Measurements from ENCODE around the gene SLC35A3. TPM values are rescaled to one million over a fixed set of nuclear protein-coding genes. Genes with fewer than 3 reads are reported as not detected.

The SLC35A3 gene
- total RNA-seq, 1 experiment from 2014 or later = 16.9 TPM

DNA sequence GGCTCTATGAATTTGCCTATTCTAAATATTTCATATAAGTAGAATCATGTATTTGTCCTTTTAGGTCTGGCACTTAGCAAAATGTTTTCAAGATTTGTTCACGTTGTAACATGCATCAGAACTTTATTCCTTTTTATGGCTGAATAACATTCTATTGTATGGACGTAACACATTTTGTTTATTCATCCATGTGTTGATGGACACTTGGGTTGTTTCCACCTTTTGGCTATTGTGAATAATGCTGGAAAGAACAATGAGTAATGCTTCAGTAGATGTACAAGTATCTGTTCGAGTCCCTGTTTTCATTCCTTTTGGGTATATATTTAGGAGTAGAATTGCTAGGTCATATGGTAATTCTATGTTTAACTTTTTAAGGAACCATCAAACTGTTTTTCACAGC lies 24.7 kb downstream of the SLC35A3 start:
- H3K4me3 ChIP-seq (ENCODE audit: low read depth, low read length) = no peak overlapping the region
- H3K4me1 ChIP-seq = no peaks in the 10 kb centered on the region
- no peak for DNase-seq
- Mint-ChIP-seq H3K4me1 (ENCODE audit: low read depth, unreplicated experiment) (no peaks in the 10 kb centered on the region), H3K27ac (ENCODE audit: unreplicated experiment) (no peak overlapping the region), H3K27me3 (ENCODE audit: insufficient read depth, unreplicated experiment) (no peaks in the 10 kb centered on the region), H3K4me3 (ENCODE audit: unreplicated experiment) (no peak overlapping the region), H3K9me3 (ENCODE audit: unreplicated experiment) (no peaks in the 10 kb centered on the region), H3K36me3 (ENCODE audit: insufficient read depth, unreplicated experiment) (peaks cover 7% of the 10 kb centered on the region)
- no TSS peak for BruUV-seq (replicated peaks)
- ChIA-PET POLR2A (no interaction called here), CTCF (no interaction called here)
- H3K9me3 ChIP-seq = peaks cover 6% of the 10 kb centered on the region; the same call in 1 of the 2 replicates
- H3K27me3 ChIP-seq (replicated peaks; ENCODE audit: control insufficient read depth, insufficient read depth, low read length) = no peaks in the 10 kb centered on the region
- H3K36me3 ChIP-seq (ENCODE audit: control insufficient read depth, insufficient read depth, low read length) = no peaks in the 10 kb centered on the region
- TF ChIP-seq, protein P1, sequence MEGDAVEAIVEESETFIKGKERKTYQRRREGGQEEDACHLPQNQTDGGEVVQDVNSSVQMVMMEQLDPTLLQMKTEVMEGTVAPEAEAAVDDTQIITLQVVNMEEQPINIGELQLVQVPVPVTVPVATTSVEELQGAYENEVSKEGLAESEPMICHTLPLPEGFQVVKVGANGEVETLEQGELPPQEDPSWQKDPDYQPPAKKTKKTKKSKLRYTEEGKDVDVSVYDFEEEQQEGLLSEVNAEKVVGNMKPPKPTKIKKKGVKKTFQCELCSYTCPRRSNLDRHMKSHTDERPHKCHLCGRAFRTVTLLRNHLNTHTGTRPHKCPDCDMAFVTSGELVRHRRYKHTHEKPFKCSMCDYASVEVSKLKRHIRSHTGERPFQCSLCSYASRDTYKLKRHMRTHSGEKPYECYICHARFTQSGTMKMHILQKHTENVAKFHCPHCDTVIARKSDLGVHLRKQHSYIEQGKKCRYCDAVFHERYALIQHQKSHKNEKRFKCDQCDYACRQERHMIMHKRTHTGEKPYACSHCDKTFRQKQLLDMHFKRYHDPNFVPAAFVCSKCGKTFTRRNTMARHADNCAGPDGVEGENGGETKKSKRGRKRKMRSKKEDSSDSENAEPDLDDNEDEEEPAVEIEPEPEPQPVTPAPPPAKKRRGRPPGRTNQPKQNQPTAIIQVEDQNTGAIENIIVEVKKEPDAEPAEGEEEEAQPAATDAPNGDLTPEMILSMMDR (IDR thresholded peaks at IDR 0.05; ENCODE audit: insufficient read depth in 1 of 2, low read depth in 1 of 2, low read length in 1 of 2, severe bottlenecking in 1 of 2, unreplicated experiment in 1 of 2) = no peak
- intact Hi-C loops (cut with micrococcal nuclease; ENCODE audit: unreplicated experiment) = no loop called here

DNA sequence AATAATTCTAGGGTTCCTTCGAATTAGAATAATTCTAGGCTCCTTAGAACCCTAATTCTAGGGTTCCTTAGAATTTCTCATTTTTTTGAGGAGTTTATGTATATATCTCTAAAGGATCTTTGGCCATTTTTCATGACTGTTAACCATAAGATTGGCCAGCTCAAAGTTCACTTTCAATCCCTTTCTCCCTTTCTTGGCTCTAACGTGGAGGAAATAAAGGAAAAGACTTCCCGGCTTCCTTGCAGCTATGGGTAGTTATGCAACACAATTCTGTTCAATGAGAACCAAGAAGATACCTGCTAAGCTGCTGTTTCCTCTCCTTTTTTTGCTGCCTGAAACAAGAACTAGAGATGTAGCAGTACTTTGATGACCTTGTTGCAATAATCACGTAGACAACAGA lies 27.2 kb downstream of the SLC35A3 start:
- peaks cover 6% of the 10 kb centered on the region; the same call in 1 of the 2 replicates for H3K9me3 ChIP-seq
- CTCF ChIA-PET = no interaction called here
- H3K4me3 ChIP-seq (ENCODE audit: low read depth, low read length) = no peak overlapping the region
- Mint-ChIP-seq H3K4me3 (ENCODE audit: unreplicated experiment) (no peak overlapping the region), H3K9me3 (ENCODE audit: unreplicated experiment) (no peaks in the 10 kb centered on the region), H3K27me3 (ENCODE audit: insufficient read depth, unreplicated experiment) (no peaks in the 10 kb centered on the region), H3K4me1 (ENCODE audit: low read depth, unreplicated experiment) (no peaks in the 10 kb centered on the region), H3K27ac (ENCODE audit: unreplicated experiment) (no peak overlapping the region), H3K36me3 (ENCODE audit: insufficient read depth, unreplicated experiment) (peaks cover 7% of the 10 kb centered on the region)
- intact Hi-C loops (cut with micrococcal nuclease; ENCODE audit: unreplicated experiment) = no loop called here
- no peaks in the 10 kb centered on the region for H3K4me1 ChIP-seq
- TF ChIP-seq, protein P1 (IDR thresholded peaks at IDR 0.05; ENCODE audit: insufficient read depth in 1 of 2, low read depth in 1 of 2, low read length in 1 of 2, severe bottlenecking in 1 of 2, unreplicated experiment in 1 of 2) = no peak
- POLR2A ChIA-PET = no interaction called here
- BruUV-seq (replicated peaks) = no TSS peak
- no peak for DNase-seq
- no peaks in the 10 kb centered on the region for H3K27me3 ChIP-seq (replicated peaks; ENCODE audit: control insufficient read depth, insufficient read depth, low read length)
- H3K36me3 ChIP-seq (ENCODE audit: control insufficient read depth, insufficient read depth, low read length) = no peaks in the 10 kb centered on the region

DNA sequence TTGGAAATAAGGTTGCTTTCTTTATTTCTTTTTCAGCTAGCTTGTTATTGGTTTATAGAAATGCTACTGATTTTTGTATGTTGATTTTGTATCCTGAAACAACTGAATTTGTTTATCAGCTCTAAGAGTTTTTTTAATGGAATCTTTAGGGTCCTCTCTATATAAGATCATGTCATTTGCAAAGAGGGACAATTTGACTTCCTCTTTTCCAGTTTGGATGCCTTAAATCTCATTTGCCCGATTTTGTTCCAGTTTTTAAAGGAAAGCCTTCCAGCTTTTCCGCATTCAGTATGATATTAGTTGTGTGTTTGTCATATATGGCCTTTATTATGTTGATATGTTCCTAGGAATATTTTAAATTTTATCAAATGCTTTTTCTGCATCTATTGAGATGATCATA lies 31.7 kb downstream of the SLC35A3 start:
- Histone ChIP-seq H3K36me3 (ENCODE audit: control insufficient read depth, insufficient read depth, low read length) (no peaks in the 10 kb centered on the region), H3K4me1 (no peaks in the 10 kb centered on the region), H3K27me3 (replicated peaks; ENCODE audit: control insufficient read depth, insufficient read depth, low read length) (no peaks in the 10 kb centered on the region), H3K9me3 (no peaks in the 10 kb centered on the region), H3K4me3 (ENCODE audit: low read depth, low read length) (no peak overlapping the region)
- Mint-ChIP-seq H3K9me3 (ENCODE audit: unreplicated experiment) (no peaks in the 10 kb centered on the region), H3K36me3 (ENCODE audit: insufficient read depth, unreplicated experiment) (peaks cover 8% of the 10 kb centered on the region), H3K27me3 (ENCODE audit: insufficient read depth, unreplicated experiment) (no peaks in the 10 kb centered on the region), H3K27ac (ENCODE audit: unreplicated experiment) (no peak overlapping the region), H3K4me1 (ENCODE audit: low read depth, unreplicated experiment) (peaks cover 7% of the 10 kb centered on the region), H3K4me3 (ENCODE audit: unreplicated experiment) (no peak overlapping the region)
- ChIA-PET POLR2A (no interaction called here), CTCF (no interaction called here)
- BruUV-seq (replicated peaks) = no TSS peak
- intact Hi-C loops (cut with micrococcal nuclease; ENCODE audit: unreplicated experiment) = no loop called here
- TF ChIP-seq, protein P1 (IDR thresholded peaks at IDR 0.05; ENCODE audit: insufficient read depth in 1 of 2, low read depth in 1 of 2, low read length in 1 of 2, severe bottlenecking in 1 of 2, unreplicated experiment in 1 of 2) = no peak
- no peak for DNase-seq

Data from Caco-2 (cell line).